ENCODE results near the gene ZDHHC1. TPM values are rescaled to one million over a fixed set of nuclear protein-coding genes. Genes with fewer than 3 reads are reported as not detected.

The ZDHHC1 gene
- total RNA-seq, 1 donor from 2014 or later = 2.9 TPM

- Histone ChIP-seq H3K27ac (replicated peaks) (peak overlapping the region; percentile 83), H3K36me3 (peaks cover 2% of the 10 kb centered on the region), H3K4me1 (peaks cover 75% of the 10 kb centered on the region), H3K9me3 (replicated peaks) (no peaks in the 10 kb centered on the region), H3K27me3 (ENCODE audit: low read depth) (no peaks in the 10 kb centered on the region), H3K4me3 (no peak overlapping the region)
- TF ChIP-seq, protein P1, sequence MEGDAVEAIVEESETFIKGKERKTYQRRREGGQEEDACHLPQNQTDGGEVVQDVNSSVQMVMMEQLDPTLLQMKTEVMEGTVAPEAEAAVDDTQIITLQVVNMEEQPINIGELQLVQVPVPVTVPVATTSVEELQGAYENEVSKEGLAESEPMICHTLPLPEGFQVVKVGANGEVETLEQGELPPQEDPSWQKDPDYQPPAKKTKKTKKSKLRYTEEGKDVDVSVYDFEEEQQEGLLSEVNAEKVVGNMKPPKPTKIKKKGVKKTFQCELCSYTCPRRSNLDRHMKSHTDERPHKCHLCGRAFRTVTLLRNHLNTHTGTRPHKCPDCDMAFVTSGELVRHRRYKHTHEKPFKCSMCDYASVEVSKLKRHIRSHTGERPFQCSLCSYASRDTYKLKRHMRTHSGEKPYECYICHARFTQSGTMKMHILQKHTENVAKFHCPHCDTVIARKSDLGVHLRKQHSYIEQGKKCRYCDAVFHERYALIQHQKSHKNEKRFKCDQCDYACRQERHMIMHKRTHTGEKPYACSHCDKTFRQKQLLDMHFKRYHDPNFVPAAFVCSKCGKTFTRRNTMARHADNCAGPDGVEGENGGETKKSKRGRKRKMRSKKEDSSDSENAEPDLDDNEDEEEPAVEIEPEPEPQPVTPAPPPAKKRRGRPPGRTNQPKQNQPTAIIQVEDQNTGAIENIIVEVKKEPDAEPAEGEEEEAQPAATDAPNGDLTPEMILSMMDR (IDR thresholded peaks at IDR 0.05; ENCODE audit: borderline replicate concordance) = no peak
- intact Hi-C loops (cut with micrococcal nuclease) = no loop called here
- DNase-seq = peak; percentile 54
These were observed 41.9 kb upstream of the ZDHHC1 start for GRCh38 chr16:67458121-67458641.

DNA sequence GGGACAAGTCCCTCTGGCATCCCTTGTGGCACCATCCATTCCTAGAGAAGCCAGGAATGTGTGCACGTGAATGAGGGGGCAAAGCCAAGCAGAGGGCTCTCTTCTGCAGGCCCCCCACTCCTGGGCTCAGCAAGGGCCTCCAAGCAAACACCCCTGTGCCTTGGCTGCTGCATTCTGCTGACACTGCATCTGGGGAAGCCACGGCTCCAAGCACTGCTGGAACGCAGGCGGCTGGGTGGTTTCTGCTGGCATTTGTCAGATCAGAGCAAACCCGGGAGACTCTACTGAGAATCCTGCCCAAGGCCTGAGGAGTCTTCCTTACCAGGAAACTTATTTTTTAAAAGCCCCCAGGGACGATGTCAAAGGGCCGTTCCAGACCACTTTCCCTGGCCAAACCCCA, 41.3 kb upstream of the ZDHHC1 start:
- Histone ChIP-seq H3K4me3 (no peak overlapping the region), H3K27me3 (ENCODE audit: low read depth) (no peaks in the 10 kb centered on the region), H3K27ac (replicated peaks) (peak overlapping the region; percentile 83), H3K9me3 (replicated peaks) (no peaks in the 10 kb centered on the region), H3K4me1 (peaks cover 69% of the 10 kb centered on the region), H3K36me3 (peaks cover 8% of the 10 kb centered on the region)
- intact Hi-C loops (cut with micrococcal nuclease) = no loop called here
- no peak for DNase-seq
- TF ChIP-seq, protein P1 (IDR thresholded peaks at IDR 0.05; ENCODE audit: borderline replicate concordance) = no peak

GRCh38 chr16:67456391-67457081, 40.3 kb upstream of the ZDHHC1 start:
- TF ChIP-seq, protein P1 (IDR thresholded peaks at IDR 0.05; ENCODE audit: borderline replicate concordance) = peak; percentile 65
- peak; percentile 72 for DNase-seq
- no peaks in the 10 kb centered on the region for H3K27me3 ChIP-seq (ENCODE audit: low read depth)
- peaks cover 66% of the 10 kb centered on the region for H3K4me1 ChIP-seq
- peaks cover 16% of the 10 kb centered on the region for H3K36me3 ChIP-seq
- peak overlapping the region; percentile 83 for H3K27ac ChIP-seq (replicated peaks)
- intact Hi-C loops (cut with micrococcal nuclease) = no loop called here
- H3K9me3 ChIP-seq (replicated peaks) = no peaks in the 10 kb centered on the region
- no peak overlapping the region for H3K4me3 ChIP-seq

GRCh38 chr16:67454852-67455251, 38.6 kb upstream of the ZDHHC1 start:
- Histone ChIP-seq H3K27me3 (ENCODE audit: low read depth) (no peaks in the 10 kb centered on the region), H3K4me1 (peaks cover 66% of the 10 kb centered on the region), H3K36me3 (peaks cover 25% of the 10 kb centered on the region), H3K27ac (replicated peaks) (no peak overlapping the region), H3K9me3 (replicated peaks) (no peaks in the 10 kb centered on the region), H3K4me3 (no peak overlapping the region)
- intact Hi-C loops (cut with micrococcal nuclease) = no loop called here
- TF ChIP-seq, protein P1 (IDR thresholded peaks at IDR 0.05; ENCODE audit: borderline replicate concordance) = no peak
- DNase-seq = no peak

DNA sequence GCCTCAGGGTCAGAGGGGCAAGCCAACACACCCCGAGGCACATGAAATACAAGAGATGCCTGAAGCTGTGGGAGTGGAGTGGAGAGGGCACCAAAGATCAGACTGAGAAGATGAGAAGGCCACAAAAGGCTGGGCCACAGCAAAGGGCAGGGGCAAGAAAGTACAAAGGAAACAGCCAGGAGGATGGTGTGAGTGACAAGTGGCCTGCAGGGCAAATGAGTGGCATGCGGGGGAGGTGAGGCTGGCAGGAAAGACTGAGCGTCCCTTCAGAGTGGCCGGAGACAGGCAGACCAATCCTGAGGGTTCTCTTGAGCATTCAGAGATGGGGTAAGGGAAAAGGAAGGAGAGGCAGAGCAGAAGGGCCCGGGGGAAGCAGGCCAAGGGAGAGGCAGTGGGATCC, 37.8 kb upstream of the ZDHHC1 start:
- H3K36me3 ChIP-seq = peaks cover 25% of the 10 kb centered on the region
- intact Hi-C loops (cut with micrococcal nuclease) = no loop called here
- no peaks in the 10 kb centered on the region for H3K27me3 ChIP-seq (ENCODE audit: low read depth)
- peaks cover 66% of the 10 kb centered on the region for H3K4me1 ChIP-seq
- TF ChIP-seq, protein P1 (IDR thresholded peaks at IDR 0.05; ENCODE audit: borderline replicate concordance) = no peak
- no peak overlapping the region for H3K27ac ChIP-seq (replicated peaks)
- H3K9me3 ChIP-seq (replicated peaks) = no peaks in the 10 kb centered on the region
- DNase-seq = no peak
- no peak overlapping the region for H3K4me3 ChIP-seq
